ENCODE measurements around the gene CHRNA1.

The CHRNA1 gene

DNA sequence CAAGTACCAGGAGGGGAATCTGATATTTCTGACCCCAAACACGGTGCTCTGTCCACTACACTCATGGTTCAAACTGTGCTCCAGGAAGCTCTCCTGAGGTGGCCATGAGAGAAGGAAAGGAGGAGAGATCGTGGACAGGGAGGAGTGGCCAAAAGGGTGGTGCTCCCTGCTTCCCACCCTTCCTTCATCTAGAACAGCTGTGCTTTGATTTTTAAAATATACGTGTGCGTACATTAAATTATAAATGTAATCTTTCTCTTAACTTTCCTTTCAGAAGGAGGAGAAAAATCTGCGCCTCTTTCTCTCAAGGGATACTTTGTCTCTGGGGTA, 8.2 kb upstream of the CHRNA1 start:
- H3K4me1 ChIP-seq (ENCODE audit: low read length) = peaks cover 29% of the 10 kb centered on the region
- no peaks in the 10 kb centered on the region for H3K27me3 ChIP-seq (ENCODE audit: low read depth, low read length)
- peak overlapping the region; percentile 47; the same call in 1 of the 2 replicates for H3K9ac ChIP-seq (ENCODE audit: low read length)
- TF ChIP-seq EZH2phosphoT487 (IDR thresholded peaks at IDR 0.05; ENCODE audit: low read depth) (no peak), CTCF (IDR thresholded peaks at IDR 0.05; ENCODE audit: low read depth, low read length) (no peak)
- H2AFZ ChIP-seq (ENCODE audit: low read depth, low read length) = peak overlapping the region; percentile 99
- H4K20me1 ChIP-seq (ENCODE audit: insufficient read depth, low read length) = no peaks in the 10 kb centered on the region
- no peaks in the 10 kb centered on the region for H3K79me2 ChIP-seq (ENCODE audit: low read length)
- H3K4me2 ChIP-seq (ENCODE audit: low read length) = peak overlapping the region; percentile 89
- peak overlapping the region; percentile 61 for H3K4me3 ChIP-seq (ENCODE audit: low read length)
- H3K9me3 ChIP-seq (ENCODE audit: insufficient read depth, low read length) = no peaks in the 10 kb centered on the region
- no peak overlapping the region for H3K27ac ChIP-seq (ENCODE audit: low read length)
- H3K36me3 ChIP-seq (replicated peaks; ENCODE audit: low read depth, low read length) = no peaks in the 10 kb centered on the region

- Histone ChIP-seq H3K27ac (ENCODE audit: low read length) (no peak overlapping the region), H3K9ac (ENCODE audit: low read length) (peak overlapping the region; percentile 47), H3K4me3 (ENCODE audit: low read length) (peak overlapping the region; percentile 61), H2AFZ (ENCODE audit: low read depth, low read length) (peak overlapping the region; percentile 99), H3K79me2 (ENCODE audit: low read length) (no peaks in the 10 kb centered on the region), H3K27me3 (ENCODE audit: low read depth, low read length) (no peaks in the 10 kb centered on the region), H3K4me1 (ENCODE audit: low read length) (peaks cover 29% of the 10 kb centered on the region), H3K36me3 (replicated peaks; ENCODE audit: low read depth, low read length) (no peaks in the 10 kb centered on the region), H3K4me2 (ENCODE audit: low read length) (peak overlapping the region; percentile 89), H3K9me3 (ENCODE audit: insufficient read depth, low read length) (no peaks in the 10 kb centered on the region), H4K20me1 (ENCODE audit: insufficient read depth, low read length) (no peaks in the 10 kb centered on the region)
- no peak for TF ChIP-seq EZH2phosphoT487 (IDR thresholded peaks at IDR 0.05; ENCODE audit: low read depth)
- peak; percentile 85 for TF ChIP-seq CTCF (IDR thresholded peaks at IDR 0.05; ENCODE audit: low read depth, low read length)
These were observed 7.6 kb upstream of the CHRNA1 start for GRCh38 chr2:174771631-174772471.

- Histone ChIP-seq H3K4me1 (ENCODE audit: low read length) (peaks cover 29% of the 10 kb centered on the region), H3K9me3 (ENCODE audit: insufficient read depth, low read length) (no peaks in the 10 kb centered on the region), H3K4me2 (ENCODE audit: low read length) (peak overlapping the region; percentile 89), H3K9ac (ENCODE audit: low read length) (no peak overlapping the region), H3K27me3 (ENCODE audit: low read depth, low read length) (0 out of 2 replicates have a peak, but pooled peaks cover under 1% of the 10 kb centered on the region), H3K79me2 (ENCODE audit: low read length) (no peaks in the 10 kb centered on the region), H2AFZ (ENCODE audit: low read depth, low read length) (peak overlapping the region; percentile 99), H3K27ac (ENCODE audit: low read length) (no peak overlapping the region), H4K20me1 (ENCODE audit: insufficient read depth, low read length) (no peaks in the 10 kb centered on the region), H3K4me3 (ENCODE audit: low read length) (no peak overlapping the region), H3K36me3 (replicated peaks; ENCODE audit: low read depth, low read length) (no peaks in the 10 kb centered on the region)
- TF ChIP-seq CTCF (IDR thresholded peaks at IDR 0.05; ENCODE audit: low read depth, low read length) (no peak), EZH2phosphoT487 (IDR thresholded peaks at IDR 0.05; ENCODE audit: low read depth) (no peak)
These were observed 6.9 kb upstream of the CHRNA1 start for GRCh38 chr2:174771136-174771535.

- no peak overlapping the region for H3K4me3 ChIP-seq (ENCODE audit: low read length)
- H3K27me3 ChIP-seq (ENCODE audit: low read depth, low read length) = 0 out of 2 replicates have a peak, but pooled peaks cover 6% of the 10 kb centered on the region
- H3K4me1 ChIP-seq (ENCODE audit: low read length) = peaks cover 32% of the 10 kb centered on the region
- H3K4me2 ChIP-seq (ENCODE audit: low read length) = no peak overlapping the region
- no peaks in the 10 kb centered on the region for H4K20me1 ChIP-seq (ENCODE audit: insufficient read depth, low read length)
- no peak overlapping the region for H2AFZ ChIP-seq (ENCODE audit: low read depth, low read length)
- H3K27ac ChIP-seq (ENCODE audit: low read length) = no peak overlapping the region
- H3K9me3 ChIP-seq (ENCODE audit: insufficient read depth, low read length) = no peaks in the 10 kb centered on the region
- no peaks in the 10 kb centered on the region for H3K79me2 ChIP-seq (ENCODE audit: low read length)
- H3K9ac ChIP-seq (ENCODE audit: low read length) = no peak overlapping the region
- H3K36me3 ChIP-seq (replicated peaks; ENCODE audit: low read depth, low read length) = no peaks in the 10 kb centered on the region
- TF ChIP-seq EZH2phosphoT487 (IDR thresholded peaks at IDR 0.05; ENCODE audit: low read depth) = no peak
- no peak for TF ChIP-seq CTCF (IDR thresholded peaks at IDR 0.05; ENCODE audit: low read depth, low read length)
These were observed 4.3 kb upstream of the CHRNA1 start for GRCh38 chr2:174768557-174768956.

Data from OCI-LY3 (cell line).